ENCODE measurements around the gene APMAP.

- TF ChIP-seq CTCF (IDR thresholded peaks at IDR 0.05) (no peak), POLR2A (IDR thresholded peaks at IDR 0.05) (no peak)
These were observed 23.4 kb upstream of the APMAP start for GRCh38 chr20:25015986-25016385.
